GM12875 (cell line): Measurements from ENCODE around the gene SOX6.

ENCODE experiments used
- H3K4me3 ChIP-seq: one replicate; pipeline ENCODE4 v1.5.1; 2011; ENCODE audit warnings: low read depth, low read length, control low read depth
- TF ChIP-seq, protein P1 (sequence below): IDR thresholded peaks from 2 replicates; pipeline ENCODE4 v1.5.1; 2011; ENCODE audit warnings: low read depth, mild to moderate bottlenecking, control low read depth, inconsistent platforms, low read length, moderate library complexity, borderline replicate concordance; ENCODE audit not compliant: insufficient read depth

The SOX6 gene

DNA sequence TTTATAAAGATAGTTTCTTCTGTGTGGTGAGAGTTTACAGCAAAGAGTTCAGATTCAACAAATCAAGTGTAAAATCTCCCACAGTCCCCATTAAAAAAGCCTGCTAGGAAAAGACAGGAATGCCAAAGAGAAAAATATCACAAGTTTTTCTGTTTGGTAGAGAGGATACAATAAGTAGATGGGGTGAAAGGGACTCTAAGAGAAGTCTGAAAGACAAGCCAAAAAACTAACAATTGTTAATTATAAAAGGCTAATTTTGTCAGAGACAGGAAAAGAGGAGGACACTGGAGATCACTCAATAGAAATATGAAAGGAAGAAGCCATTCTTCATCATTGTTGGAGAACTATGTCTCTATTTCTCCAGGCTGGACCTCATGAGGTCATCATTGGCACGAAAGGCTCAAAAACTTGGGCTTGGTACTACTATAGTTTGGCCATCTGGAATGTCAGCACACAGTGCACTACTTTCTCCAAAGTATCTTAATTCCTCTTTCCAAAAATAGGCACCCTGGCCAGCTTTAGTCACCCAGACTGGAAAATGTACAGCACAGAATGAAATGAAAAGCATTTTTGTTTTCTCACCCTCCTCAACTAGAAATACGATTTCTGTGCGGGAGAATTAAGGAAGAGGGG is 531 bp upstream of the SOX6 start:
- H3K4me3 ChIP-seq: no peak overlapping the region
- TF ChIP-seq, protein P1, sequence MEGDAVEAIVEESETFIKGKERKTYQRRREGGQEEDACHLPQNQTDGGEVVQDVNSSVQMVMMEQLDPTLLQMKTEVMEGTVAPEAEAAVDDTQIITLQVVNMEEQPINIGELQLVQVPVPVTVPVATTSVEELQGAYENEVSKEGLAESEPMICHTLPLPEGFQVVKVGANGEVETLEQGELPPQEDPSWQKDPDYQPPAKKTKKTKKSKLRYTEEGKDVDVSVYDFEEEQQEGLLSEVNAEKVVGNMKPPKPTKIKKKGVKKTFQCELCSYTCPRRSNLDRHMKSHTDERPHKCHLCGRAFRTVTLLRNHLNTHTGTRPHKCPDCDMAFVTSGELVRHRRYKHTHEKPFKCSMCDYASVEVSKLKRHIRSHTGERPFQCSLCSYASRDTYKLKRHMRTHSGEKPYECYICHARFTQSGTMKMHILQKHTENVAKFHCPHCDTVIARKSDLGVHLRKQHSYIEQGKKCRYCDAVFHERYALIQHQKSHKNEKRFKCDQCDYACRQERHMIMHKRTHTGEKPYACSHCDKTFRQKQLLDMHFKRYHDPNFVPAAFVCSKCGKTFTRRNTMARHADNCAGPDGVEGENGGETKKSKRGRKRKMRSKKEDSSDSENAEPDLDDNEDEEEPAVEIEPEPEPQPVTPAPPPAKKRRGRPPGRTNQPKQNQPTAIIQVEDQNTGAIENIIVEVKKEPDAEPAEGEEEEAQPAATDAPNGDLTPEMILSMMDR: no peak

DNA sequence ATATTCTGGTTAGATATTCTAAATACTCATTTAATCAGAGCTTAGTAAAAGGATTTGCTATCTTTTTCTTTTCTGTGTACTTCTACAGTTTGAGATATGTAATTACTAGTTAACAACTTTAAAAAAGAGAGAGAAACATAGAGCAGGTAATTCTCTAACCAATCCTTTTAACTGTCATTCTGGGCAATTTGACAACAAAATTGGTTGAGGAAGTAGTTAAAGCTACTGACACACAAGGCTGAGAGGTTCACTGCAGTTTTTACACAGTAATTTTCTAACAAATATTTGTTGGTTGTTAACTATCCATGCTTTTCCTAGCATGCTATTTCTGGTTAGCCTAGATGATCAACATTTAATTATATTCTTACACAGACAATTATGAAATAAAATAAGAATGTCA is 3.6 kb downstream of the SOX6 start:
- TF ChIP-seq, protein P1: no peak
- H3K4me3 ChIP-seq: no peak overlapping the region

- no peak overlapping the region for H3K4me3 ChIP-seq
- TF ChIP-seq, protein P1: no peak
Observed at GRCh38 chr11:16350125-16350524, 6.2 kb downstream of the SOX6 start.

- TF ChIP-seq, protein P1: no peak
- H3K4me3 ChIP-seq: no peak overlapping the region
Observed at GRCh38 chr11:16347928-16348685, 8.2 kb downstream of the SOX6 start.

DNA sequence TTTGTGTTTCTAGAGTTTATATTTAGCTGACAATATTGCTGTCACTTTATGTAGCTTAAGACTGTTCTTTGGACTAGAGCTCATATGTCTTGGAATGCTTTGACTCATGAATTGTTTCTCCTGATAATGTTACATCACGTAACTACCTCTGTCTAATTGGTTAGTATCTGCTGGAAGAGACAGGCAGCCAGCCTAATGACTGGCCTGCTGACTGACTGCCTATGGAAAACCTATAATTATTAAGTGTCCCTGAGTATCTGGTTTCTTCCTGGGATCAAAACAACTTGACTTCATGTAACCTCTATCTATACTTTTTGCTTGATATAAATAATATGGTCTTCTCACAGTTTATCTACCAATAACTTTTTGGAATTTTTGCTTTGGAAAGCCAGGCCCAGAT is 9.4 kb downstream of the SOX6 start:
- TF ChIP-seq, protein P1: no peak
- no peak overlapping the region for H3K4me3 ChIP-seq

- no peak overlapping the region for H3K4me3 ChIP-seq
- TF ChIP-seq, protein P1: no peak
Observed at GRCh38 chr11:16341853-16342252, 14.5 kb downstream of the SOX6 start.

DNA sequence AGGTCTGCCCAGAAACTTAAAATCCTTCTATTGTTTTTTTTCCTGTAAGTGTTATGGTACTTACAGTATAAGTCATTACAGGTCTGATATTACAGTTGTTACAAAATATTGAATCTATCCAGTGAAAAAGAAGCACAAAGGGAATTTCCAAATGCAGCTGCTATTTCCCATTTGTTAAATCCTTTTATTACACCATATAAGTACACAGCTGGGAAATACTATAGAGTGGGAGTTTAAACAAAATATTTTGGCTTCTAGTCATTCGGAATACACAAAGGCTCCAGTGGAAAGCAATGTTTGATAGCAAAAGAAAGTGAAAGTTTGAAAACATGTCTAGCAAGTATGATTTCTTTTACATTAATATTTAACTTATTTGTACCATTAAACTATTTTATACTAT is 18.0 kb downstream of the SOX6 start:
- H3K4me3 ChIP-seq: no peak overlapping the region
- TF ChIP-seq, protein P1: no peak
